BLaER1 treated with 17β-estradiol and CSF1 and Interleukin-3, amounts not matched to agents 10 nM and 100 nM (cell line): ENCODE results near the gene BICRAL.
"Not testable (repeated sequence)": the region's sequence is repeated elsewhere in the genome, so short reads cannot be mapped to it uniquely, and the experiment has no call there.

Experiments
- H3K27ac ChIP-seq, 11 experiments: shearing (Covaris generic); formaldehyde crosslinking; 2 replicates each; pipeline ENCODE4 v1.8.1; 2022
- H3K27me3 ChIP-seq, 11 experiments: shearing (Covaris generic); formaldehyde crosslinking; 2 replicates each; pipeline ENCODE4 v1.8.1; 2022
- H3K36me3 ChIP-seq, 11 experiments: shearing (Covaris generic); formaldehyde crosslinking; 2 replicates each; pipeline ENCODE4 v1.8.1; 2022
- H3K4me1 ChIP-seq, 10 experiments: shearing (Covaris generic); formaldehyde crosslinking; 2 replicates each; pipeline ENCODE4 v1.8.1; 2022
- H3K4me2 ChIP-seq, 11 experiments: shearing (Covaris generic); formaldehyde crosslinking; 2 replicates each; pipeline ENCODE4 v1.8.1; 2022
- H3K4me3 ChIP-seq, 10 experiments: shearing (Covaris generic); formaldehyde crosslinking; 2 replicates each; pipeline ENCODE4 v1.8.1; 2022
- H3K9ac ChIP-seq, 11 experiments: shearing (Covaris generic); formaldehyde crosslinking; 2 replicates each; pipeline ENCODE4 v1.8.1; 2022
- H3K9me3 ChIP-seq, 11 experiments: shearing (Covaris generic); formaldehyde crosslinking; replicated peaks in 1 of 11; 2 replicates each; pipeline ENCODE4 v1.8.1; 2022
- H4K20me1 ChIP-seq, 11 experiments: shearing (Covaris generic); formaldehyde crosslinking; 2 replicates each; pipeline ENCODE4 v1.8.1; 2022
- Cebpa-rat ChIP-seq, 11 experiments: shearing (Covaris generic); IDR thresholded peaks; 2 replicates each; pipeline ENCODE4 v1.8.1; 2022

Gene BICRAL

DNA sequence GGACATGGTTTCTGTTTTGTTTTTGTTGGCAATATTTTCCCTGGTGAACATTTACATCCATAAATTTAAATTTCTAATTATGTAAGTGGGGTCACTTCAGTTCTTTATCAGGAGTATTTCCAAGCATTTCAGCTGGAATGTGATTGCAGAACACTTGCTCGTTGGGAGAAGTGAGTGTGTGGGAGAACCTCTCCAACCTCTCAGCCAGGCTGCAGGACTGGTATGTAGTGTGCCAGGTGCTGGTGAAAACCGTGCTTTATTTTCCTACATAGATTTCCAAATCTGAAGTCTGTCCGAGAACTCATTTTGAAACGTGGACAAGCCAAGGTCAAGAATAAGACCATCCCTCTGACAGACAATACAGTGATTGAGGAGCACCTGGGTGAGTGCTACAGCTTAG, 103.8 kb downstream of the BICRAL start:
- Histone ChIP-seq H3K9me3 (no peaks in the 10 kb centered on the region), H3K9ac (peak overlapping the region in 1 of 11 experiments; percentile 13; a peak in 1 of 22 replicates), H3K36me3 (peaks cover 65 to 89% (median 75%) of the 10 kb centered on the region in 11 experiments), H3K4me2 (no peak overlapping the region), H4K20me1 (peaks cover 11 to 75% (median 49%) of the 10 kb centered on the region in 11 experiments; a peak in 18 of 22 replicates), H3K4me1 (peaks cover 25 to 49% (median 38%) of the 10 kb centered on the region in 10 experiments), H3K4me3 (no peak overlapping the region), H3K27ac (no peak overlapping the region), H3K27me3 (no peaks in the 10 kb centered on the region)
- TF ChIP-seq Cebpa-rat (IDR thresholded peaks at IDR 0.05): no peak

DNA sequence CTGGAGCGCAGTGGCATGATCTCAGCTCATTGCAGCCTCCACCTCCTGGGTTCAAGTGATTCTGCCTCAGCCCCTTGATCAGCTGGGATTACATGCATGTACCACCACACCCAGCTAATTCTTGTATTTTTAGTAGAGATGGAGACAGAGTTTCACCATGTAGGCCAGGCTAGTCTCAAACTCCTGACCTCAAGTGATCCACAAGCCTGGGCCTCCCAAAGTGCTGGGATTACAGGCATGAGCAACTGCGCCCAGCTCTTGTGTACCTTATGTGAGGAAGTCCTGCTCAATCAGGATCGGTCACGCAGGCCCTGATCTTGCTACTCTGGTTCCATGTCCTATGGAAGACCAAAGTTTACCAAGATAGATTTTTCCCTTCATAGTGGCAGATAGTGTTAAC, 106.3 kb downstream of the BICRAL start:
- peak overlapping the region in 2 of 11 experiments; percentile 29 to 34; a peak in 2 of 22 replicates for H3K9ac ChIP-seq
- H3K4me1 ChIP-seq: peaks cover 32 to 47% (median 38%) of the 10 kb centered on the region in 10 experiments
- not testable (repeated sequence) for H3K27ac ChIP-seq, H3K27me3 ChIP-seq, H3K4me3 ChIP-seq, H3K9me3 ChIP-seq
- H4K20me1 ChIP-seq: peaks cover 9 to 52% (median 30%) of the 10 kb centered on the region in 11 experiments; a peak in 17 of 22 replicates
- H3K36me3 ChIP-seq: peaks cover 45 to 64% (median 53%) of the 10 kb centered on the region in 11 experiments
- H3K4me2 ChIP-seq: peak overlapping the region in 3 of 11 experiments; percentile 1 to 18 (median 12); a peak in 1 of 22 replicates

DNA sequence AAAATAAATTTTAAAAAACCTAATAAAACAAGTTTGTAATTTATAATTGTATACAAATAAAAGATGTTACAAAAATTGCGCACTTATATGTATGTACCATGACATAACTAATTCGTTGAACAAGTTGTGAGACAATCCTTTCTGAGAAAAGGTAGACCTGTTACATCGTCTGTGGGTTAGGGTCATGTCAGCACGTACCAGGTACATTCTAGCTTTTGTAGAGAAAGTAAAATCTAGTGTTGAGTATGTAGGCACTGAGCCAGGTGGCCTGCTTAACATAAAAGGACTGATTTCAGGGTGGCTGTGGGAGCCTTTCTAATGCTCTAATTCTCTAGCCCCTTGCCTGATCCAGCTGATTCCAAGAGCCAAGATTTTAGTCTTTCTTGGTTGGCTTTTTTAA, 108.0 kb downstream of the BICRAL start:
- Histone ChIP-seq H3K9ac (peak overlapping the region; percentile 87 to 96 (median 93)), H3K4me1 (peaks cover 46 to 60% (median 51%) of the 10 kb centered on the region in 10 experiments), H3K36me3 (peaks cover 29 to 48% (median 36%) of the 10 kb centered on the region in 11 experiments), H3K9me3 (no peaks in the 10 kb centered on the region), H4K20me1 (peaks cover 0 to 36% (median 15%) of the 10 kb centered on the region in 11 experiments; a peak in 15 of 22 replicates), H3K4me3 (peak overlapping the region; percentile 64 to 89 (median 80)), H3K27me3 (no peaks in the 10 kb centered on the region), H3K4me2 (peak overlapping the region; percentile 78 to 95 (median 88)), H3K27ac (peak overlapping the region in 10 of 11 experiments; percentile 86 to 99 (median 94); a peak in 20 of 22 replicates)
- TF ChIP-seq Cebpa-rat (IDR thresholded peaks at IDR 0.05): no peak

DNA sequence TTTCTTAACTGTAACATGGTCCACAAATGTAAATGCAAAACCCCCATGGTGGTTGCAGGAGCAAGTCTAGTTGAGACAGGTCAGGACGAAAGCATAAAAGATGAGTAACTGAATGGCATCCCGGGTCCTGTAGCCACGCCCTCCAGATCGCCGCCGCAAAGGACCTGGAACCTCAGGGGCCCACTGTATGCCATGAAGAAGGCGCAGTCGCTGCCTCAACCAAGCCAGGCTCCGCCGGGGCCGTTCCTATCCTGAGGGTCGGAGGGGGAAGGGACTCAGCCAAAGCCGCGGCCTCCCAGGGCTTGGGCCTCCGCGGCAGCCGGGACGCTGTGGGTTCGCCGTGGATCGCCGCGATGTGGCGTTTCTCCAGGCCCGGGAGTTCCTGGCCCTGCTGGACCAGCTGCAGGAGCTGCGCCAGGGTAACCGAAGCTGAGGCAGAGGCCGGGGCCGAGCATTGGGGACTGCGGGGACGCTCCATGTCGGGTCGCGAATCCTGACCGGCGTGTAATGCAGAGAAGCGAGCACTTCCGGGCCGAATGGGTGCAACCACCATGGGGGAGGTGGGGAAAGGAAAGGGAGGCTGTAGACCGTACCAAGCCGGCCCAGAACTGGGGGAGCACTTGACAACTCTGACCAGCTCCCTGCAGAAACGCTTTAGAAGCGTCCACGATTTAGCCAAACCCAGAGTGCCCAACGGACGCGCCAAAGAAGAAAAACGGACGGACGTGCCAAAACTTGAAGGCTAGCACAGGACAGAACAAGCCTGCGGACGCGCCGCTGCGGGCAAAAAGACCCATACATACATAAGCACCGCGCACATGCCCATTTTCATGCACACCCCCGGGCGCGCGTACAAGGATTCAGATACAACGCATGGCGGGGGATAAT, 108.7 kb downstream of the BICRAL start:
- Histone ChIP-seq H3K27ac (peak overlapping the region; percentile 77 to 99 (median 93)), H3K27me3 (no peaks in the 10 kb centered on the region), H3K4me3 (peak overlapping the region; percentile 64 to 89 (median 80)), H3K4me2 (peak overlapping the region; percentile 78 to 95 (median 88)), H3K9me3 (no peaks in the 10 kb centered on the region), H4K20me1 (peaks cover 0 to 28% (median 13%) of the 10 kb centered on the region in 11 experiments; a peak in 11 of 22 replicates), H3K36me3 (peaks cover 21 to 41% (median 29%) of the 10 kb centered on the region in 11 experiments), H3K9ac (peak overlapping the region; percentile 87 to 96 (median 93)), H3K4me1 (peaks cover 46 to 60% (median 51%) of the 10 kb centered on the region in 10 experiments)
- no peak for TF ChIP-seq Cebpa-rat (IDR thresholded peaks at IDR 0.05)

DNA sequence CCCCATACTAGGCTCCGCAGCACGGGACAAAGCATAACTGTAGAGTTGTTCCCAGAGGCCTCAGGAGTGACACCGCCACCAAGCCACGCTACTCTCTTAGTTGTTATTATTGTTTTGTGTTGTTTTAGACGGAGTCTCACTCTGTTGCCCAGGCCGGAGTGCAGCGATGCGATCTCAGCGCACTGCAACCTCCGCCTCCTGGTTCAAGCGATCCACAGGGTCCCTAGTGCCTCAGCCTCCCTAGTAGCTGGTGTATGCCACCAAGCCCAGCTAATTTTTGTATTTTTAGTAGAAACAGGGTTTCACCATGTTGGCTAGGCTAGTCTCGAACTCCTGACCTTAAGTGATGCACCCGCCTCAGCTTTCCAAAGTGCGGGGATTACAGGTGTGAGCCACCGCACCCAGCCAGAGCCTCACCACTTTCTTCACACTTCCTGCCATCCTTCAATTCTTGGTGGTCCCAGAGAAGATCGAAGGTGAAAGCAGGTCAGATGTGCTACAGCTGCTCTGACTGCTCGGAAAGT, 109.4 kb downstream of the BICRAL start:
- Histone ChIP-seq H3K4me1 (peaks cover 46 to 60% (median 51%) of the 10 kb centered on the region in 10 experiments), H4K20me1 (peaks cover 0 to 22% (median 7%) of the 10 kb centered on the region in 11 experiments; a peak in 11 of 22 replicates), H3K27ac (peak overlapping the region; percentile 77 to 99 (median 93); a peak in 20 of 22 replicates), H3K27me3 (no peaks in the 10 kb centered on the region), H3K9me3 (no peaks in the 10 kb centered on the region), H3K4me3 (peak overlapping the region; percentile 64 to 89 (median 80)), H3K36me3 (peaks cover 14 to 34% (median 22%) of the 10 kb centered on the region in 11 experiments), H3K9ac (peak overlapping the region; percentile 87 to 96 (median 93)), H3K4me2 (peak overlapping the region; percentile 78 to 95 (median 88))
- no peak for TF ChIP-seq Cebpa-rat (IDR thresholded peaks at IDR 0.05)

DNA sequence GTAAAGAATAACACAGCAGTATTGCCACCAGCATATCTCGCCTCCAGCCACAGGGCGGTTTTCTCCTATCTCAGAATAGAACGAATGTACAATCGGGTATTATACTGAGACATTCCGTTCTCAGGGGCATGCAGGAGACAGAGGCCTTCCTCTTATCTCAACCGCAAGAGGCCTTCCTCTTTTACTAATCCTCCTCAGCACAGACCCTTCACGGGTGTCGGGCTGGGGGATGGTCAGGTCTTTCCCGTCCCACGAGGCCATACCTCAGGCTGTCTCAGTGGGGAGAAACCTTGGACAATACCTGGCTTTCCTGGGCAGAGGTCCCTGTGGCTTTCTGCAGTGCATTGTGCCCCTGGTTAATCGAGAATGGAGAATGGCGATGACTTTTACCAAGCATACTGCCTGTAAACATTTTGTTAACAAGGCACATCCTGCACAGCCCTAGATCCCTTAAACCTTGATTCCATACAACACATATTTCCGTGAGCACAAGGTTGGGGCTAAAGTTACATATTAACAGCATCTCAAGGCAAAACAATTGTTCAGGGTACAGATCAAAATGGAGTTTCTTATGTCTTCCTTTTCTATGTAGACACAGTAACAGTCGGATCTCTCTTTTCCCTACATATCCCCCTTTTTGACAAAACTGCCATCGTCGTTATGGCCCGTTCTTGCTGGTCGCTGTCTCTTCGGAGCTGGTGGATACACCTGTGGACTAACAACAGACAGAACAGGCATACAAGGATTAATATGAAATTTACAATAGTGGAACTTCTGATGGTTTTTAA, 112.4 kb downstream of the BICRAL start:
- H3K4me3 ChIP-seq: peak overlapping the region in 3 of 10 experiments; percentile 22 to 38 (median 25); a peak in 2 of 20 replicates
- peak overlapping the region; percentile 52 to 72 (median 67); a peak in 19 of 22 replicates for H3K9ac ChIP-seq
- not testable (repeated sequence) for H3K36me3 ChIP-seq, H3K9me3 ChIP-seq, H3K27me3 ChIP-seq, H4K20me1 ChIP-seq
- peak overlapping the region; percentile 78 to 95 (median 92) for H3K4me2 ChIP-seq
- peak overlapping the region in 10 of 11 experiments; percentile 31 to 80 (median 69); a peak in 19 of 22 replicates for H3K27ac ChIP-seq
- peaks cover 44 to 51% (median 49%) of the 10 kb centered on the region in 10 experiments for H3K4me1 ChIP-seq

DNA sequence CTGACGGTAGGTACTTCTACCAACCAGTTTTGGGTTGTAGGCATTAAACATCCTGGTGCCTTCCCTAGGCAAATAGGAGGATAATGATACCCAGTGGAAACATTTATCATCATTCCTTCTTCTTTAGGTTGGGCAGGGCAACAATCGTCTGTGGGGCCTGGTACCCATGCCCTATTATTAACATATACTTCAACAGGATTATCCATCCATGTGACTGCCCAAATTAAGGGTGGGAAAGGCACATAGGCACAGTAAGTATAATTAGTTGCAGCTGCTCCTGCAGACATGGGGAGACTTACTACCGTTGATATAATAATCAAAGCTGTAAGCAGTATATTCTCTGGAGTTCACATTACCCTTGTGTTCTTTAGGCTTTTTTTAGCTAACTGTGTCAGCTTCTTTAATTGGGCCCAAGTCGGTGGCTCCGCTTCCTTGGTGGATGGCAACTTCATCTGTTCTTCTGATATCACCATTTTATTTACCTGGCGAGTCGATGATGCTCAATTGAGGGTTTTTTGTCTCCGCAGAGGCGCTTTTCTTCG, 114.4 kb downstream of the BICRAL start:
- Histone ChIP-seq H3K4me2 (no peak overlapping the region), H3K4me1 (peaks cover 33 to 58% (median 55%) of the 10 kb centered on the region in 10 experiments), H3K9me3 (no peaks in the 10 kb centered on the region), H3K27me3 (no peaks in the 10 kb centered on the region), H4K20me1 (no peaks in the 10 kb centered on the region), H3K4me3 (no peak overlapping the region), H3K36me3 (no peaks in the 10 kb centered on the region), H3K27ac (no peak overlapping the region), H3K9ac (0 out of 22 replicates have a peak overlapping the region, but pooled peaks of 1 of the 11 experiments have one; percentile 1)
- no peak for TF ChIP-seq Cebpa-rat (IDR thresholded peaks at IDR 0.05)

DNA sequence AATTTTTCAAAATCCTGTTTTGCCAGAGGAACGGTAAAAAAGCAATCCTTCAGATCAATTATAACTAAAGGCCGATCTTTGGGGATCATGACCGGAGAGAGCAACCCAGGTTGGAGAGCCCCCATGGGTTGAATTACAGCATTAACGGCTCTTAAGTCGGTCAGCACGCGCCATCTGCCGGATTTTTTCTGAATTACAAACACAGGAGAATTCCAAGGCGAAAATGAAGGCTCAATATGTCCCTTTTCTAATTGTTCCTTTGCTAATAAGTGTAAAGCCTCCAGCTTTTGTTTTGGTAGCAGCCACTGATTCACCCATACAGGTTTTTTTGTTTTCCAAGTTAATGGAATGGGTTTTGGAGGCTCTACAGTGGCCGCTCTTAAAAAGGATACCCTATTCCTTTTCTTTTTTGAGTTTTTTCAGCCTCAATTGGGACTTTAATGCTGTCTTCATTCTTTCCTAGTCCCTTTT, 117.1 kb downstream of the BICRAL start:
- peak overlapping the region in 7 of 11 experiments; percentile 27 to 69 (median 45); a peak in 9 of 22 replicates for H3K9ac ChIP-seq
- H4K20me1 ChIP-seq: no peaks in the 10 kb centered on the region
- H3K27ac ChIP-seq: no peak overlapping the region
- peak overlapping the region in 8 of 11 experiments; percentile 20 to 94 (median 86); a peak in 14 of 22 replicates for H3K4me2 ChIP-seq
- no peak overlapping the region for H3K4me3 ChIP-seq
- no peak for TF ChIP-seq Cebpa-rat (IDR thresholded peaks at IDR 0.05)
- H3K9me3 ChIP-seq: no peaks in the 10 kb centered on the region
- peaks cover 28 to 57% (median 54%) of the 10 kb centered on the region in 10 experiments for H3K4me1 ChIP-seq
- H3K36me3 ChIP-seq: no peaks in the 10 kb centered on the region
- no peaks in the 10 kb centered on the region for H3K27me3 ChIP-seq
